Heart right ventricle (tissue), 16 donors: ENCODE measurements around the gene PBX4. TPM values are rescaled to one million over a fixed set of nuclear protein-coding genes. Genes with fewer than 3 reads are reported as not detected.
A peak's percentile ranks its signal among the peaks of the same experiment; 100 is the strongest.

Experiments
- ATAC-seq, 8 donors: fragments of 200-7000 bp; cut with Tn5 transposase; one replicate each; pipeline ENCODE4 v1.9.1; 2020; ENCODE audit warnings: mild to moderate bottlenecking in 8 of 8, moderate library complexity in 8 of 8, moderate number of reproducible peaks in 1 of 8
- DNase-seq, 2 donors: peaks; one replicate each; pipeline ENCODE4 v3.0.0-alpha.2; 2020
- H3K27ac ChIP-seq, 10 donors: fragments of 200-600 bp; sonication (generic) in 2 of 10; one replicate each; pipeline versions ENCODE4 v1.5.0 to v1.8.0; 2020 to 2022; ENCODE audit warnings: mild to moderate bottlenecking in 3 of 10
- H3K27me3 ChIP-seq, 7 donors: fragments of 200-600 bp; one replicate each; pipeline ENCODE4 v1.8.0; 2021 to 2022; ENCODE audit warnings: mild to moderate bottlenecking in 2 of 7
- H3K36me3 ChIP-seq, 9 donors: fragments of 200-600 bp; sonication (generic) in 1 of 9; one replicate each; pipeline versions ENCODE4 v1.5.0 to v1.8.0; 2020 to 2022; ENCODE audit warnings: mild to moderate bottlenecking in 2 of 9
- H3K4me1 ChIP-seq, 9 donors: fragments of 200-600 bp; sonication (generic) in 1 of 9; one replicate each; pipeline versions ENCODE4 v1.5.0 to v1.8.0; 2020 to 2022; ENCODE audit warnings: mild to moderate bottlenecking in 4 of 9
- H3K4me3 ChIP-seq, 10 donors: fragments of 200-600 bp; sonication (generic) in 2 of 10; one replicate each; pipeline versions ENCODE4 v1.5.0 to v1.8.0; 2020 to 2022; ENCODE audit warnings: mild to moderate bottlenecking in 7 of 10, moderate library complexity in 2 of 10
- H3K9me3 ChIP-seq, 11 donors: fragments of 200-600 bp in 10 of 11; sonication (generic) in 2 of 11; one replicate each; pipeline versions ENCODE4 v1.5.0 to v1.8.0; 2013 to 2022; ENCODE audit warnings: mild to moderate bottlenecking in 2 of 11, control low read depth in 1 of 11, moderate library complexity in 1 of 11
- WGBS, 2 donors: extraction: QIAGEN DNeasy Blood & Tissue Kit; methylation state at CpG; one replicate each; pipeline ENCODE4 v1.1.7; 2013; ENCODE audit warnings: inconsistent platforms in 1 of 2; 5-methylcytosine and 5-hydroxymethylcytosine counted together
- intact Hi-C, 10 donors: fragments of 100-400 bp; cut with DNase I; formaldehyde crosslinking; loops; one replicate each; pipeline versions ENCODE4 v1.11.1 to v1.14.2; 2022
- polyA plus RNA-seq, 2 donors: library from polyadenylated mRNA; stranded (reverse); fragments of 200-250 nt; gene quantifications; one replicate each; pipeline ENCODE4 v1.2.3, GENCODE V29; 2013
- total RNA-seq, 10 donors: library from RNA; stranded (reverse); fragmentation: NEBNext Ultra II Directional in 3 of 10; extraction: Animal tissue kit (Norgen Biotek cat#: 25700) in 3 of 10; gene quantifications; one replicate each; pipeline versions ENCODE4 v1.2.1 to v1.2.4, GENCODE V29; 2021 to 2023
- TF ChIP-seq, protein P1 (sequence below), 9 donors: fragments of 200-600 bp; sonication (generic) in 2 of 9; IDR thresholded peaks; one replicate each; pipeline versions ENCODE4 v1.5.0 to v1.8.0; 2021 to 2022; ENCODE audit warnings: antibody characterized with exemption in 9 of 9, mild to moderate bottlenecking in 5 of 9, moderate library complexity in 1 of 9
- donor health status: Arrhythmogenic right ventricular cardiomyopathy.
- donor health status: ischemic (EF 13 %, LVEDD 7.1; RV severe dilation, severe dysfunction).
- donor health status: healthy with polysubstance abuse.
- donor health status: DM: no; HTN: yes; CAD: no.
- donor health status: DM: no; HTN: no; CAD: no.
- donor health status: ischemic (EF 25% LVEDD 6.9; RV normal size, moderate dysfunction).
- donor health status: ischemic (EF 25% LVEDD 5.7; RV mildly dilated, moderate dysfunction).
- donor health status: healthy.
- donor health status: DM: yes; HTN: yes; CAD: no.
- donor health status: Ischemic cardiomyopathy.
- donor health status: ischemic (EF 35%, LVEDD 5.7; RV mildly dilated, moderate dysfunction).
- donor health status: nonischemic (EF 11% LVEDD 7.7; RV severe dilation, severe dysfunction).
- donor health status: DM: yes; HTN: yes; CAD: no.
- donor health status: PGD.
- donor health status: ischemic (EF 29% LVEDD 5.4; RV normal size, mild dysfunction).
- donor health status: nonischemic (EF 23%, LVEDD 6.1; RV moderate dilation, normal function).

The PBX4 gene
- total and polyA plus RNA-seq, 12 donors, result 0.06 to 1.2 (median 0.36) TPM; not detected in 7

DNA sequence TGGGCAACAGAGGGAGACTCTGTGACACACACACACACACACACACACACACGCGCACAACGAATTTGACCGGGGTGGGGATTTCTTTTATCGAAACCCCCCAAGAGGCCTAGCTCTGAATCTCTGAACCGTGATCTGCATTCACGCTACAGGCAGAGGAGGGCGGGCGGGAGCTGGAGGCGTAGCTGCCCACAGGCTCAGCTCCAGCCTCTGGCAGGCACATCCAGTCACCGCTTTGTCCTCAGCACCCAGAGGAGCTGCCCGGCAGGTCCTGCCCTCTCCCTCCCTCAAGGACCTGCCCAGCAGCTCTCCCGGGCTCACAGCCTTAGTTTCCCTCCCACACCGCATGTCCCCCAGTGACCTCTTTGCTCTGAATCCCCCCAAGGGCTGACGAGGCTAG, 60.4 kb downstream of the PBX4 start:
- 79 to 81% methylated on average over 15 of the region's 15 CpGs for WGBS, 2 donors
- DNase-seq (no peak), ATAC-seq (peak in 2 of 8 donors; percentile 39 to 63)

DNA sequence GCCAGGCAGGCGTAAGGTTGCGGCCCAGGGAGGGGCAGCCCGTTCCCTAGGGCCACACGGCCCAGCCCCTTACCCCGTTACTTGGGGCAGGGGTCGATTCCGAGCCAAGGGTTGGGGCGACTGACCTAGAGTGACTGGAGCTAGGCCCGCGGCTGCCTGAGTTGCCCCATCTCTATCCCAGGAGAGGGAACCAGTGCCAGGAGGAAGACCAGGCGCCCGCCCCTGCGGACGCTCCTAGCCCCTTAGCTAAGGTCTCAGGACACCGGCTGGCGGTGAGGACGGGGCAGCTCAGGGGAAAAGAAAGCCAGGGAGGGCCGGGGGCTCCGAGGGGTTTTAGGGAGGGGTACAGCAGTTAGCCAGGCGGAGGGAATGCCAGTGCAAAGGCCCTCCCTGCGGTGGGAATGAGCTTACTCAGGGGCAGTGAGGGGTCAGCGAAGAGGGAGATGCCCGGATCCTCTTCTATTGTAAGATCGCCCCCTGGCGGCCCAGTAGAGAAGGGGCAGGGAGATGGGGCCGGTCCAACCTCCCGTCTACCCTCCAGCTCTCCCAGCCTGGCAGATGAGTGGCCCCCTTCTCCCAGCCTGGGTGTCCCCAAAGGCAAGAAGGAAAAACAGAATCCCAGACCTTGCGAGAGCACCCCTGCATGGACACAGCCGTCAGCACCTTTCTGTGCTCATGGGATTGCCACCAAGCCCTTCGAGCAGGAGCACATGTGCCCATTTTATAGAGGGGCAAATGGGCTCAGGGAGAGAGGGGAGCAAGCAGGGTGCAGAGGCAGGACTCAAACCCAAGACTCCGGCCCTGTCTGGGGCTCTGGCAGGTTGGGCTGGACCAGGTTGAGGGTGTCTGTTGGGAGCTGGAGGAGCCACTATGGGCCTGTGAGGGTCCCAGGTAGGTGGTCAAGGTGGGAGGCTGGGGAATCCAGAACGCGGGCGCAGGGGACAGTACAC, 64.1 kb downstream of the PBX4 start:
- Histone ChIP-seq H3K27ac (no peak overlapping the region), H3K4me3 (no peak overlapping the region), H3K36me3 (no peaks in the 10 kb centered on the region), H3K4me1 (peaks cover 0 to 8% (median 0%) of the 10 kb centered on the region in 9 donors), H3K27me3 (peaks cover 0 to 17% (median 7%) of the 10 kb centered on the region in 7 donors), H3K9me3 (peaks cover 0 to 4% (median 0%) of the 10 kb centered on the region in 11 donors)
- peak in 5 of 8 donors; percentile 53 to 64 (median 56) for ATAC-seq
- intact Hi-C loops, result loop anchor here in 1 of 10 donors (2.0 kb wide), 1 partner anchor 22 kb away; no protein-coding TSS in a partner anchor
- DNase-seq, result peak in 1 of 2 donors; percentile 60
- 65 to 67% methylated on average over 34 of the region's 34 CpGs for WGBS, 2 donors
- TF ChIP-seq, protein P1, sequence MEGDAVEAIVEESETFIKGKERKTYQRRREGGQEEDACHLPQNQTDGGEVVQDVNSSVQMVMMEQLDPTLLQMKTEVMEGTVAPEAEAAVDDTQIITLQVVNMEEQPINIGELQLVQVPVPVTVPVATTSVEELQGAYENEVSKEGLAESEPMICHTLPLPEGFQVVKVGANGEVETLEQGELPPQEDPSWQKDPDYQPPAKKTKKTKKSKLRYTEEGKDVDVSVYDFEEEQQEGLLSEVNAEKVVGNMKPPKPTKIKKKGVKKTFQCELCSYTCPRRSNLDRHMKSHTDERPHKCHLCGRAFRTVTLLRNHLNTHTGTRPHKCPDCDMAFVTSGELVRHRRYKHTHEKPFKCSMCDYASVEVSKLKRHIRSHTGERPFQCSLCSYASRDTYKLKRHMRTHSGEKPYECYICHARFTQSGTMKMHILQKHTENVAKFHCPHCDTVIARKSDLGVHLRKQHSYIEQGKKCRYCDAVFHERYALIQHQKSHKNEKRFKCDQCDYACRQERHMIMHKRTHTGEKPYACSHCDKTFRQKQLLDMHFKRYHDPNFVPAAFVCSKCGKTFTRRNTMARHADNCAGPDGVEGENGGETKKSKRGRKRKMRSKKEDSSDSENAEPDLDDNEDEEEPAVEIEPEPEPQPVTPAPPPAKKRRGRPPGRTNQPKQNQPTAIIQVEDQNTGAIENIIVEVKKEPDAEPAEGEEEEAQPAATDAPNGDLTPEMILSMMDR (IDR thresholded peaks at IDR 0.05), result peak; percentile 47 to 84 (median 74)

More for the DNA sequence above, 60.4 kb downstream of the PBX4 start:
- Histone ChIP-seq H3K27ac (no peak overlapping the region), H3K27me3 (peaks cover 0 to 3% (median 0%) of the 10 kb centered on the region in 7 donors), H3K4me3 (no peak overlapping the region), H3K4me1 (no peaks in the 10 kb centered on the region), H3K36me3 (no peaks in the 10 kb centered on the region), H3K9me3 (no peaks in the 10 kb centered on the region)
- intact Hi-C loops, result no loop called here
- TF ChIP-seq, protein P1 (IDR thresholded peaks at IDR 0.05), result no peak

DNA sequence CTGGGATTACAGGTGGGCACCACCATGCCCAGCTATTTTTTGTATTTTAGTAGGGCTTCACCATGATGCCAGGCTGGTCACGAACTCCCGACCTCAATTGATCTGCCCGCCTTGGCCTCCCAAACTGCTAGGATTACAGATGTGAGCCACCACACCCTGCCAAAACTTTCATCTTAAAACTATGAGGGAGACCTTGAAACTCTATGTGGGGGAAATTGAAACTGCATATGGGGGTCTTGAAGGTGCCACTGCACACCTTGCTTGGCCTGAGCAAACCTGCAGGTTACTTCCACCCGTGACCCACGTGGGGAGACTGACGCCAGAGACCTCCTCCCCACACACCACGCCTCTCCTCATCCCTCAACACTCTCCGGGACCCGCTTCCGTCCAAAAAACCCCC, 64.8 kb downstream of the PBX4 start:
- no peak overlapping the region for H3K4me3 ChIP-seq
- intact Hi-C loops, result loop anchor here in 2 of 10 donors (2.0 kb wide), 1 partner anchor 21 kb away; no protein-coding TSS in a partner anchor
- WGBS, 2 donors, result 85 to 94% methylated on average over 10 of the region's 10 CpGs
- H3K27ac ChIP-seq, result no peak overlapping the region
- DNase-seq (no peak), ATAC-seq (no peak)
- peaks cover 0 to 22% (median 10%) of the 10 kb centered on the region in 7 donors for H3K27me3 ChIP-seq
- H3K9me3 ChIP-seq, result peaks cover 0 to 4% (median 0%) of the 10 kb centered on the region in 11 donors
- peaks cover 0 to 8% (median 0%) of the 10 kb centered on the region in 9 donors for H3K4me1 ChIP-seq
- TF ChIP-seq, protein P1 (IDR thresholded peaks at IDR 0.05), result no peak
- no peaks in the 10 kb centered on the region for H3K36me3 ChIP-seq

DNA sequence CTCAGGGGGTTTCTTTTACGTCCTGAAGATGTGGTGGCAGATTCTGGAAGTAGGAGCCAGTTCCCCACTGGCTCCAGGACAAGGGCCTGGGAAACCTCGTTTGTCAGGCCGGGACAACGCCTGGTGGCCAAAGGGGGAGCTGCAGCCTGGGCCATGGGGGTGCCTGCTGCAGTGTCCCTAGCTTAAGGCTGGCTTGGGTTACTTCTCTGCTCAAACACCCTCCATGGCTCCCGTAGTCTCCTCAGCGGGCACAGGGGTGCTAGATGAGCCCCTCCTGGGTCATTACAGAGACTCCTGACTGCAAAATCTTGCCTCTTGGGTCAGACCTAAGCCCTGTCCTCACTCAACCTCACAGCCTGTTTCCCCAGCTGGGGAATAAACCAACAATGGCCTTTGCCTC, 65.7 kb downstream of the PBX4 start:
- DNase-seq (no peak), ATAC-seq (peak in 2 of 8 donors; percentile 34 to 42)
- Histone ChIP-seq H3K36me3 (no peaks in the 10 kb centered on the region), H3K4me3 (no peak overlapping the region), H3K4me1 (peaks cover 0 to 9% (median 5%) of the 10 kb centered on the region in 9 donors), H3K27ac (no peak overlapping the region), H3K9me3 (peaks cover 0 to 4% (median 0%) of the 10 kb centered on the region in 11 donors), H3K27me3 (peaks cover 0 to 22% (median 10%) of the 10 kb centered on the region in 7 donors)
- 38 to 50% methylated on average over 6 of the region's 6 CpGs for WGBS, 2 donors
- TF ChIP-seq, protein P1 (IDR thresholded peaks at IDR 0.05), result peak; percentile 25 to 66 (median 48)
- intact Hi-C loops, result loop anchor here in 1 of 10 donors (2.0 kb wide), 1 partner anchor 20 kb away; no protein-coding TSS in a partner anchor
